Medulla oblongata (tissue), 1 donor: ENCODE results near the gene PELI1.
A peak's percentile ranks its signal among the peaks of the same experiment; 100 is the strongest.
"Not testable (repeated sequence)": the region's sequence is repeated elsewhere in the genome, so short reads cannot be mapped to it uniquely, and the experiment has no call there.

Source experiments
- DNase-seq: peaks from one replicate; pipeline ENCODE4 v3.0.0-alpha.2; 2015; ENCODE audit errors: extremely low spot score

PELI1 gene

DNA sequence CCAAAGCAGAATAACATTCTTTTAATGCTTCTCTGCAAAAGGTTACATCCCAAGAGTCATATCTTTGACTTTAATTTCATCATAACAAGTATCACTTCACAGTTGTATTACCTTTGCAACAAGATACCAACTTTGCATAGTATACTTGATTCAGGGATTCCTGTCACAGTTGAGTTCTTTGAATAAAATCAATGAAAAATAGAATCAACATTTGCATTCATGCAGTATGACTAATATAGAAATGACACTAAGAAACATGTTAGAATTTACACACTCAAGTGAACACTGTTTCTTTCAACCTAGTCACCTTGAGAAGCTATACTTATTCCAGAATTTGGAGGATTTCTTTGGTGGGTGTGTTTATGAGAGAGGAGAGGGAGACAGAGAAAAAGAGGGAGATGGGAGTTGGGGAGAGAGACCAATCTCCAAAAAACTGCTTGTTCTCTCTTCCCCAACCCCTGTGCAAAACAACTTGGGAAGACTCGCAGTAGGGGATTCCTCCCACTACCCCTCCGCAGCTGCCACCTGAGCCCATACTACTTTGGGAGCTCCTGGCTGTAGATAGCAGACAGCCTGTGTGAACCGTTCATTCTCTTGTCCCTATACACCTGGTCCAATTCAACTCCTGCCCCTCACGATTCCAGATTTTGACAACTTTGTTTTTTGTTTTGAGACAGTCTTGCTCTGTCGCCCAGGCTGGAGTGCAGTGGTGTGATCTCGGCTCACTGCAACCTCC lies 57.7 kb downstream of the PELI1 start:
- no peak for DNase-seq

DNA sequence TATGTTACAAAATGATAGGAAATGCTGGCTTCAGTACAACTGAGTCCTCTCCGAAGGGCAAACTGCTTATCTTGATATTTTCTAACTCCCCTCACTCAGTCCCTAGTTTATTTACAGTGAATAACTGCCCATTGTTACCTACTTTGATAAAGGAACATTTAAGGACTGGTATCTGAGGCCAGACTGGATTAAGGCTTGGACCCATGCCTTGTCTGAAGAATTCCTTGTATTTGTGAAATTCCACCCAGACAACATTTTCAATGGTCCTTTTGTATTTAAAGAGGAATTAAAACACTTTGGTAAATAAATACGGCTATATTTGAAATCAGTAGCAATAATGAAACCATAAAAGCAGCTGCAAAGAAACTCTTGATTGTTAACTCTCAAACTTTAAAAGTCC lies 58.3 kb downstream of the PELI1 start:
- no peak for DNase-seq

DNA sequence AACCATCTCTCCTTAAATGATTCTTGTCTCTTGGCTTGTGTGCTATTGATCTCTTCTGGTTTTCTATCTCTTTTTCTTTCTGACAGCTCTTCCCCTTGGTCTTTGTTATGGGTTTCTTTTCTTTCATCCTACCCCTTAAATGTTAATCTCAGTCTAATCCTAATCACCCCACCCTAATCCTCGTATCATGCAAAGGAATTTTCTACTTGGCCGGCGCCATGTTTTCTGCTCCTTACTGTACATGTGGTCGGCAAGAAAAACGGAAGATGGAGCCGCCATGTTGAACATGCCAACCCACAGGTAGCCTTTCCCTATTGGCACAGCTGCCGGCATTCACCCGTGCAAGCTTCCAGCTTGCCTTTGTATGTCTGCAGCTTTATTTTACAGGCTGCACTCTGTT lies 63.2 kb downstream of the PELI1 start:
- DNase-seq, result no peak

DNA sequence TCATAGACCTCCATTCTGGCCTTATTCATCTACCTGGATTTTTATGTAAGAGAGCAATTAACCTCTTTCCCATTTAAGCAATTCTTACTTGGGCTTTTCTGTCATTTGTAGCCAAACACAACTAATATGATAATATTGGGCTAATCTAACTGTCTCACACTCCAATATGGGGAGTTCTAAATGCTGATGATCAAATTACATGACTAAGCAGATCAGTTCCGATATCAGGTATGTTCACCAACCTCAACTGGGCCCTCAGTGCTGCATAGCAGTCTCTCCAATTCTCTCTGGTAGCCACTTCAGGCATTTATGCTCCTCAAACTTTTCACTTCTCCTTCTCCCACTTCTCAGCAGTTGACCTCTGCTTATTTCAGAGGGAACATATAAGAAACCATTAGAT lies 64.0 kb downstream of the PELI1 start:
- no peak for DNase-seq

DNA sequence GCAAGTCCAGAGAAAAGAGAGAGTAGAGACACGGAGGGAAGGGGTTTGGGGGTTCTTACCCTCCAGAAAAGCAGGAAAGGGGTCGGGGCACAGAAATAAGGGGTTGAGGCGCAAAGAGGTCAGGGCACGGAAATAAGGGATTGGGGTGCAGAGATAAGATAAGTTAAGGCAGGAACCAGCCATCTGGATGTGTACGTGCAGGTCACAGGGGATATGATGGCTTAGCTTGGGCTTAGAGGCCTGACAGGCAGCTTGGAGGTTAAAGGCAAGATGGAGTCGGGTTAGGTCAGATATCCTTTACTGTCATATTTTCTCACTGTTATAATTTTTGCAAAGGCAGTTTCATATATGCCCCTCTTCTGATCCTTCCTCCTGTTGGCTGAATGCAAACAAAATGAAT lies 64.5 kb downstream of the PELI1 start:
- DNase-seq, result not testable (repeated sequence)

DNA sequence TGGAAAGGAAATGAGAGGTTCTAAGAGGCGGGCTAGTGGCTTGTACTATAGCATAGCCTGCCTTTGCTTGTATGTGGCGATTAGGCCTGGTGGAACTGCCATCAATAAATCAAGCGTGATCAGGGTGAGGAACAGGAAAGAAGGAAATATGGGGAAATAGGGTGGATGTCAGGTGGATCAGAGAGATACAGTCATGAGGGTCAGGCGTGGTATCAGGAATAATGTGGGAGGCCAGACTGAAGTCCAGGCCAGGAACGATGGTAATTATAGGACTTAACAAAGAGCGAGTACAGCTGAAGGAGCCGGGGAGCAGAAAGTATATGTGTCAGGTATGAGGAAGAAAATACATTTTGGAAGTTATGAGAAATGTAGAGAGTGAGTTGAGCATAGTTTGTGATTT lies 67.4 kb downstream of the PELI1 start:
- not testable (repeated sequence) for DNase-seq

DNA sequence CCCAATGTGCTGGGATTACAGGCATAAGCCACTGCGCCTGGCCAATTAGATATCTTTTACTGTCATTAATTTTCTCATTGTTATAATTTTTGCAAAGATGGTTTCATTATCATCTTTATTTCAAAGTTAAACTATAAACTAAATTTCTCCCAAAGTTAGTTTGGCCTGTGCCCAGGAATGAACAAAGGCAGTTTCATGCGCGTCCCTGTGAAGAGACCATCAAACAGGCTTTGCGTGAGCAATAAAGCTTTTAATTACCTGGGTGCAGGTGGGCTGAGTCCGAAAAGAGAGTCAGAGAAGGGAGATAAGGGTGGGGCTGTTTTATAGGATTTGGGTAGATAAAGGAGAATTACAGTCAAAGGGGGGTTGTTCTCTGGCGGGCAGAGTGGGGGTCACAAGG lies 69.6 kb downstream of the PELI1 start:
- DNase-seq, result not testable (repeated sequence)

DNA sequence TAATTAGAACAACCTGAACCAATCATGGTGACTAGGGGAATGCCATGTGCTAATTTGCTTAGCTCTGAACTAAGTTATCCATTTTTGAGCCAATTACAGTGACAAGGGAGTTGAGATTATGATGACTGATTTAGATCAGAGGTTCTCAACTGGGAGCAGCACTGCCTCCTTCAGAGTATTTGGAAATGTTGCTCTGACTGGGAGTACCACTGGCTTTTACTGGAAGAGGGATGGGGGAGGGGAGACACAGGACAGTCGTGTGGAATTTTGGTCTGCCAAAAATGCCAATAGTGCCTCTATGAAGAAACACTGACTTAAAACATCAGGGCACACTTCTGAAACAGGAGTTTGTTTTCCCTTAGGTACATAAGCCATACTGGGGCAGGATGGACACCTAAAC lies 76.9 kb downstream of the PELI1 start:
- DNase-seq, result no peak

DNA sequence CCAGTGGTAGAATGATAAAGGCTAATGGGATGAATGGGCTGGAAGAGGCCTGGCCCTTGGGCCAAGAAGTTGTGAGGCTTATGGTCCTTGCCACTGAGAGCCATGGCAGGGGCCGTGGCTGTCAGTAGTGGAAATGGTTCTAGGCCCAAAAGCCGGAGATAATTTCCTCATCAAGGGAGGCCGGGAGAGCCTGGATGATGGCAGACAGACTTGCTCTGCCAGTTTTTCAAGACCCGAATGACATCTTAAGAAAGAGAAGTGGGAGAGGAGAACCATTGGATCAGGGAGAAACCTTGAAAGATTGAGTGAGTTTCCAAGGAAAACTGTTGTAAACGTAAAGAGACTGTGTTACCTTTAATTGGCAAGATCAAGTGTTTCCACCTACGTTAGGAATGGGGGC lies 78.7 kb downstream of the PELI1 start:
- no peak for DNase-seq

DNA sequence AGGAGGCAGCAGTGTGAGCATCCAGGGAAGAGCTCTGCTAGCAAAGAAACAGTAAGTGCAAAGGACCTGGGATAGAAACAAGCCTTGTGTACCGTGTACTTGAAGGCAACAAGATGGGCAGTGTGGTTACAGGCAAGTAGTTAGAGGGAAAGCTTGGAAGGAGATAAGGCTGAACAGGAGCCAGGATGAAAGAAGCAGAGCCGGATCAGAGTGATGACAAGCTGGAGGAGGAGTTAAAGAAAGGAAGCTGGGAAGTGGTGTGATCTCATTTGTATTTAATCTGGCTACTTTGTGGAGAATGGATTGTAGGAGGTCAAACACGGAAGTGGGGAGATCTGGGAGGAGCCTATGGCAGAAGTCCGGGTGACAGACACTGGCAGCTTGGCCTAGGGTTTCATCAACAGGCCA lies 80.3 kb downstream of the PELI1 start:
- peak; percentile 36 for DNase-seq

DNA sequence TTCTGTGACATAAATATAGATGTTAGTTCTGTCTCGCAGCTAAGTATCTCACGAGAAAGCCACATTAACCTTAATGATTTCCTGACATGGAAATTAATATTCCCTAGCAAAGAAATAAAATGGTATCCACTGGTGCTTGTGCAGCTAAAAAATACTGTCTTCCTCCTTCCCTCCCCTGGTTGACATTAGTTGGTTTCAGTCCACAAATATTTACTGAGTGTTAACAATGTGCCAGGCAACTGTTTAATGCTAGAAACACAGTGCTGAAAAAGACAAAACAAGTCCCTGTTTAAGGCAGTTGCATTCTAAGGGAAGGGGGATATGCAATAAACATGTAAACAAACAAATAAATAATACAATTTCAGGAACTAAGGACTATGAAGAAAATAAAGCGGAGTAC lies 80.8 kb downstream of the PELI1 start:
- DNase-seq, result no peak

DNA sequence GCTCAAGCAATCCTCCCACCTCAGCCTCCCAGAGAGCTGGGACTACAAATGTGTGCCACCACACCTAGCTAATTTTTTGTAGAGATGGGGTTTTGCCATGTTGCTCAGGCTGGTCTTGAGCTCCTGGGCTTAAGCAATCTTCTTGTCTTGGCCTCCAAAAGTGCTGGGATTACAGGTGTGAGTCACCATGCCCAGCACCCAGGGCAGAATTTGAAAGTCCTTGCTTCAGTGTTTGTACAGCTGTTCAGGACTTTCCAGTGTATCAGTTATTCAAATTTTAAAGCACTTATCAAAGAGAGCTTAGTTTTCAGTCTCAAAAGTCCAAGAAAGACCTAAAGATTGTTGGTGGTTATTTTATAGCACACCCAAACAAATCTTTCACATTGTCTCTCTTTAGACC lies 81.4 kb downstream of the PELI1 start:
- DNase-seq, result no peak

DNA sequence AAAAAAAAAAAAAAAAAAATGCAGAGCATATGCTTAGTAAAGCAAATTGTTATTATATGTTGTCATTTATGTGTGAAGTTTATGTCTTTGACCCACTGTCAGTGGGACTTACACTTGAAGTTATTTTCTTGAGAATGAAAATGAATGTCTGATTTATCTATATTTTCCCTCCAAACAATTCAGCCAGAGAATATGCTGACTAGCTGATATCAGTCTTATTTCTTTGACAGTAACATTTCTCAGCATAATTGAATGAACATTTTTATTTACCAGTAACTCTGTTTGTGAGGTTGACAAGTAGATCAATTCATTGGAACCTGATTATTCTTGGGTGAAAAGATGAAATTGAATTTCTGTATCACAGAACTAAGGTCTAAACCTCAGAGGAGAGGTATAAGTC lies 85.0 kb downstream of the PELI1 start:
- DNase-seq, result no peak

DNA sequence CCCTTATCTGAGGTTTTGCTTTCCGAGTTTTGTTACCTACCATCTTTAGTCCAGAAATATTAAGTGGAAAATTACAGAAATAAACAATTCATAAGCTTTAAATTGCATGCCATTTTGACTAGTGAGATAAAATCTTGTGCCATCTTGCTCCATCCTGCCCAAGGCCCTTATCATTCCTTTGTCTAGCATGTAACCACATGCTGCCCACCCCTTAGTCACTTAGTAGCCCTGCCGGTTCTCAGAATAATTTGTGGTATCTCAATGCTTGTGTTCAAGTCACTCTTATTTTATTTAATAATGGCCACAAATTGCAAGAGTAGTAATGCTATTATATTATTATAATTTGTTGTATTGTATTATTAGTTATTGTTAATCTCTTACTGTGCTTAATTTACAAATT lies 88.2 kb downstream of the PELI1 start:
- DNase-seq, result no peak

DNA sequence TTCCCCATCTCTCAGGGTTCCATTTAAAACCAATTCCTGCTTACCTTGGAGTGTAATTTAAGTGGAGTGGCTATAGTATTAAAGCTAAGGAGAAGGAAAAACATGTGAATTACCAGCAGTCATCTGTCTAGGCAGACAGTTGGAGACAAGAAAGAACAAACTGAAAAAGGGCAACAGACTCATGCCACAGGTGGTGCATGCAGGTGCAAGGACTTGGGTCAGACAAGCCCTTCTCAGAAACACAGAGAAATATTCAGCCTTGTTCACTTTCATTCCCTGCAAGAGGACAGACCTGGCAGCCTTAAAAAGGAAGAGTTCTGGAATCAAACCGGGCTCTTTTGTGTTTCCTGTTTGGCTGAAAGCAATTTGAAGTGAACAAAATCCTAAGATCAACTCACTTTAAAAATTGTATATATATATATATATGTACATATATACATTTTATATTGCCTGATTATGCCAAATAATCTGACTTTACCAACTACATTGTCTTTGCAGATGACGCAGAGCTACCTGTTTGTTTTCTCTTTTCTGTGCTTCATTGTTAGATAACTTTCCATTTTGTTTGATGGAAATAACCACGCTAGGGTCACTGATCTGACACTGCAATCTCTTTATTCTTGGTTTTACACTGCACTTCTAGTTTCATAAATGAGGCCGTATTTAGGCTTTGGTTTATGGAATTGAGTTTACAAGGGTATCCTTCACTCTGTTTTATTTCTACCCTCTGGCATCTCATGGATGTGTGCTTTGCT lies 89.9 kb downstream of the PELI1 start:
- no peak for DNase-seq

DNA sequence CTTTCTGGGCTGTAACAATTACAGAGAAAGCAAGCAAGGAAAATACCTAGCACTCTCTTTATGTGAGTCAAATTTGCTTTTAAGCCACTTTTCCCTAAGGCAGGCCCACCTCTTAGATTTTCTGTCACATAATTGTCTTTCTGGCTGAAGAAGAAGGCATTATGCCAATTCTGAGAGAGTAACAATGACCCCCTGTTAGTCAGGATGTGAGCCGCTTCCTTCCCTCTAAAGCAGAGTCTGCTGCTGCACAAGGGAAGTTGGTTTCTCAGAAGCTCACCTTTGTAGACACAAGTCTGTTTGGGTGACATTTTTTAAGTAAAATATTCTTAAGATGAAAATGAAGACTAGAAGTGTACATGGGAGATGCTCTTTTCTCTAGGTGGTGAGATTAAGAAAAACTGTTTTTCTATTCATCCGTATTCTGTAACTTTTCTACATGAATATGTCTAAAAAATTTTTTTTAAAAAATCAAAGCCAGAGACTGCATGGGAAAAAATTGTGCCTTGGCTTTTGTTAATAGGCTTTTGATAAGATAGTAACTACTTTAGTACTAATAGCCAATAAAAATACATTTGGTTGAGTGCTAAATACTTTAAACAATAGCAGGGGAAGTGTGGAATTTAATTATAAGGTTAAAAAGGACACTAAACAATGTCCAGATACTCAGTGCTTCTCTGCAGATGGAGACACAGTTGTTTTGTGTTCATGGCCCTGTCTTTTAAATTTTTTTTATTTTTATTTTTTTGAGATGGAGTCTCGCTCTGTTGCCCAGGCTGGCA lies 91.6 kb downstream of the PELI1 start:
- DNase-seq, result peak; percentile 58

DNA sequence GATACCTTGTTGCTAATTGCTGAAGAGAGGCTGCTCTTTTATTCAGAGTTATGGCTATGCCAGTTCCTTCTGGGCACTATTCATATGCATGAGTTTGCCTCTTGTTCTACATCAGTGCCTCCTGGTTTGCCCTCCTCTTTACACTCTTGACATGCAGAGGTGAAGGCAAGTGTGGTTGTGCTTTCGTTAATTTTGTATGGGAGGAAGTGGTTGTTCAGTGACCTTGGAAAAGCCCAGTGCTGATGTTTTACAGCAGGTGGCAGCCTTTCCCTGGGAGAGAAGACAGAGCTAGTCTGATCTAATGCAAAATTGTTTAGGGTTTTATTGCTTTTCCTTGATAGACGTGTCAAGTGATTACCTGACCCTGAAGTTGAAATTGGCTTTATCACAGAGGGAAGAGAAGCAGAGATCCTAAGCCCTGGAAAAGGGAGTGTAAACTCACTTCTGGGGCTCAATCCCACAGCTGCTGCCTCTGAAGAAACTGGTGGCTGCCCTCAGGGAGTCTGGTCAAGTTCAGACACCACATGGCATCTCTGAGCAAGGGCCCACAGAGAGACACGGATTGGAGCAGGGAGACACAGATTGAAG lies 94.5 kb downstream of the PELI1 start:
- peak; percentile 89 for DNase-seq

DNA sequence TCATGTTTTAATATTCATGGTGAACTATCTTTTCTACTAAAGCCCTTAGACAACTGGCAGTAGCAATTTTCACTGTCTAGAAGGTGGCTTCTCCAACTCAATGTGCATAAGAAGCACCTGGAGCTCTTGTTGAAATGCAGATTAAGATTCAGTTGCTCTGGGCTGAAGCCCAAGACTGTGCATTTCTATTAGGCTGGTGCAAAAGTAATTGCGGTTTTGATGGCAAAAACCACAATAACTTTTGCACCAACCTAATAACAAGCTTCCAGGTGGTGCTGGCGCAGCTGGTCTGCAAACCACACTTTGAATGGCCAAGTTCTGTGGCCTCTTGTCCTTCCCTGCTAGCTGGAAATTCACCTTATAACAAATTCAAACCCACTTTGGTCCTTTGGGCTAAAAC lies 98.3 kb downstream of the PELI1 start:
- no peak for DNase-seq
